ENCODE data around the gene PLEKHJ1.

- TF ChIP-seq CTCF (IDR thresholded peaks at IDR 0.05), result peak in 2 of 6 experiments; percentile 11 to 20
- no peak for TF ChIP-seq EP300 (IDR thresholded peaks at IDR 0.05)
- no peak for TF ChIP-seq POLR2A (IDR thresholded peaks at IDR 0.05)
Observed at GRCh38 chr19:2221918-2222317, 14.2 kb downstream of the PLEKHJ1 start.
